HepG2 (cell line): ENCODE results near the gene GIPC1. TPM values are rescaled to one million over a fixed set of nuclear protein-coding genes. Genes with fewer than 3 reads are reported as not detected.

ENCODE experiments used
- ATAC-seq: fragments of 200-7000 bp; cut with Tn5 transposase; 3 replicates; pipeline ENCODE4 v1.9.1; 2020; ENCODE audit warnings: mild to moderate bottlenecking, moderate library complexity
- BruUV-seq: library from RNA; stranded (reverse); fragments of 400-500 nt; replicated peaks from 2 replicates; lab custom pipeline; 2021; lab: Mats Ljungman, UMichigan
- CTCF ChIA-PET: fragments of 300-600 bp; formaldehyde crosslinking; extraction: SDS; loops from one replicate; lab custom pipeline; 2021; ENCODE audit warnings: low total read pairs, inconsistent platforms, low intra/inter-chr PET ratio; lab: Yijun Ruan, JAX
- POLR2A ChIA-PET: fragments of 350-600 bp; sonication (Branson Sonifier 250); formaldehyde crosslinking; loops from one replicate; lab custom pipeline; 2020; ENCODE audit warnings: antibody characterized with exemption, inconsistent platforms; lab: Yijun Ruan, JAX
- DNase-seq: peaks from one replicate; pipeline ENCODE4 v3.0.0-alpha.2; 2015; ENCODE audit warnings: low spot score
- FAIRE-seq: peaks from 3 replicates; lab custom pipeline; 2011; peaks lifted over from hg19 to GRCh38; lab: Jason Lieb, UNC
- H2AFZ ChIP-seq: one replicate; pipeline ENCODE4 v1.6.1; 2011; ENCODE audit warnings: low read length, inconsistent platforms
- H3K27ac ChIP-seq: fragments of 300-600 bp; 3 replicates; pipeline ENCODE4 v1.8.0; 2011; ENCODE audit warnings: mixed run types, mild to moderate bottlenecking, mixed read lengths, low read length, inconsistent platforms; ENCODE audit not compliant: insufficient read depth; ENCODE audit errors: extremely low read length
- H3K27me3 ChIP-seq, 2 experiments: fragments of 200-600 bp in 1 of 2; 2 replicates in 1 of 2; 3 replicates in 1 of 2; pipeline versions ENCODE4 v1.6.0 to v1.8.0; 2011; ENCODE audit warnings: low read length in 2 of 2, mild to moderate bottlenecking in 2 of 2, moderate library complexity in 2 of 2, inconsistent platforms in 1 of 2; ENCODE audit not compliant: insufficient read depth in 2 of 2, control insufficient read depth in 1 of 2
- H3K36me3 ChIP-seq, 2 experiments: fragments of 200-600 bp in 1 of 2; replicated peaks in 1 of 2; 2 replicates in 1 of 2; 3 replicates in 1 of 2; pipeline versions ENCODE4 v1.5.1 to v1.8.0; 2011; ENCODE audit warnings: low read length in 2 of 2, inconsistent platforms in 1 of 2; ENCODE audit not compliant: insufficient read depth in 2 of 2, control insufficient read depth in 1 of 2
- H3K4me1 ChIP-seq: 2 replicates; pipeline ENCODE4 v1.5.1; 2012; ENCODE audit warnings: low read length, inconsistent platforms; ENCODE audit not compliant: insufficient read depth
- H3K4me2 ChIP-seq: 2 replicates; pipeline ENCODE4 v1.6.0; 2011; ENCODE audit warnings: low read depth, low read length, inconsistent platforms
- H3K4me3 ChIP-seq, 3 experiments: fragments of 200-600 bp in 1 of 3; sonication (generic), shearing (Covaris generic) in 1 of 3; replicated peaks in 1 of 3; 2 replicates each; pipeline ENCODE4 v1.5.1; 2011 to 2016; ENCODE audit warnings: low read length in 3 of 3, inconsistent platforms in 2 of 3, low read depth in 2 of 3, mild to moderate bottlenecking in 2 of 3, control low read depth in 1 of 3, mixed read lengths in 1 of 3; ENCODE audit not compliant: insufficient read depth in 1 of 3
- H3K79me2 ChIP-seq: one replicate; pipeline ENCODE4 v1.6.1; 2011; ENCODE audit warnings: low read length, inconsistent platforms; ENCODE audit not compliant: insufficient read depth
- H3K9ac ChIP-seq: 2 replicates; pipeline ENCODE4 v1.6.0; 2011; ENCODE audit warnings: mild to moderate bottlenecking, low read depth, low read length, inconsistent platforms; ENCODE audit not compliant: insufficient read depth
- H3K9me3 ChIP-seq: 2 replicates; pipeline ENCODE4 v1.5.1; 2012; ENCODE audit warnings: mild to moderate bottlenecking, low read length
- H4K20me1 ChIP-seq: 2 replicates; pipeline ENCODE4 v1.6.0; 2011; ENCODE audit warnings: inconsistent platforms, mild to moderate bottlenecking, low read length, moderate library complexity; ENCODE audit not compliant: insufficient read depth
- ESRRA ChIP-seq: sonication (generic); formaldehyde crosslinking; IDR thresholded peaks from 2 replicates; pipeline ENCODE4 v1.5.1; 2020; ENCODE audit warnings: mild to moderate bottlenecking, low read depth, missing genetic modification reagents
- NBN ChIP-seq: fragments of 450-650 bp; conservative IDR thresholded peaks from 2 replicates; pipeline ENCODE4 v1.6.1; 2017
- NR2F1 ChIP-seq, 2 experiments: fragments of 450-650 bp in 1 of 2; formaldehyde crosslinking in 1 of 2; IDR thresholded peaks; 2 replicates each; pipeline versions ENCODE4 v1.5.0 to v1.6.1; 2016 to 2020; ENCODE audit warnings: mild to moderate bottlenecking in 1 of 2, missing compliant biosample characterization in 1 of 2, missing genetic modification reagents in 1 of 2, moderate library complexity in 1 of 2
- REL ChIP-seq: sonication (generic); formaldehyde crosslinking; conservative IDR thresholded peaks from 2 replicates; pipeline ENCODE4 v1.8.0; 2022; ENCODE audit warnings: mild to moderate bottlenecking, missing genetic modification reagents, moderate library complexity
- STAT5B ChIP-seq: sonication (generic); formaldehyde crosslinking; IDR thresholded peaks from 2 replicates; pipeline ENCODE4 v1.4.0; 2020; ENCODE audit warnings: missing genetic modification reagents
- TERF1 ChIP-seq: sonication (generic); formaldehyde crosslinking; IDR thresholded peaks from 2 replicates; pipeline ENCODE4 v1.8.0; 2022; ENCODE audit warnings: mild to moderate bottlenecking, missing genetic modification reagents, moderate library complexity
- ZNF124 ChIP-seq: sonication (generic); formaldehyde crosslinking; IDR thresholded peaks from 2 replicates; pipeline ENCODE4 v1.4.0; 2020; ENCODE audit warnings: missing genetic modification reagents
- ZNF382 ChIP-seq: sonication (generic); formaldehyde crosslinking; IDR thresholded peaks from 2 replicates; pipeline ENCODE4 v1.5.0; 2020; ENCODE audit warnings: missing genetic modification reagents, mild to moderate bottlenecking, borderline replicate concordance
- WGBS: methylation state at CpG from one replicate; pipeline ENCODE4 v1.1.6; 2017; ENCODE audit warnings: low lambda C conversion rate; 5-methylcytosine and 5-hydroxymethylcytosine counted together
- in situ Hi-C: cut with HindIII; loops from 2 replicates; pipeline ENCODE4 v1.10.0; 2017; ENCODE audit warnings: low pct_unique_long_range_greater_than_20kb; ENCODE audit not compliant: extremely low pct_ligation_motif_present
- intact Hi-C: fragments of 100-400 bp; cut with micrococcal nuclease; formaldehyde crosslinking; loops from one replicate; pipeline ENCODE4 v1.10.0; 2022; ENCODE audit not compliant: unreplicated experiment
- polyA plus RNA-seq, 8 experiments: library from polyadenylated mRNA; depleted of rRNA in 3 of 8; stranded (reverse) in 7 of 8; unstranded in 1 of 8; fragments of >200 nt; fragmentation: Illumina TruSeq in 4 of 8; extraction: Trizol in 4 of 8; gene quantifications; 2 replicates each; pipeline versions ENCODE4 v1.2.1 to v1.2.3, GENCODE V29; 2011 to 2016; ENCODE audit warnings: low read depth in 4 of 8, missing spikeins in 1 of 8, mixed read lengths in 1 of 8; ENCODE audit not compliant: insufficient read depth in 1 of 8
- total RNA-seq, 5 experiments: library from RNA; depleted of rRNA; stranded (reverse); fragments of >200 nt; fragmentation: Illumina TruSeq; extraction: Trizol; gene quantifications; 2 replicates each; pipeline ENCODE4 v1.2.3, GENCODE V29; 2016; ENCODE audit warnings: low read depth in 1 of 5

GIPC1 gene
- total and polyA plus RNA-seq, 2 of the 13 experiments (the other 11 are each of a cell fraction or from before 2014, with no cell fraction given) = 27.1 to 48.1 TPM

- intact Hi-C loops = no loop called here
These were observed 19.6 kb downstream of the GIPC1 start for GRCh38 chr19:14476327-14476672.

More at GRCh38 chr19:14476327-14476672, 19.6 kb downstream of the GIPC1 start:
- Histone ChIP-seq H3K9ac (no peak overlapping the region), H3K4me3 (no peak overlapping the region), H3K27me3 (no peaks in the 10 kb centered on the region; a peak in 1 of 5 replicates), H3K36me3 (peaks cover 2 to 7% of the 10 kb centered on the region in 2 experiments; a peak in 2 of 5 replicates), H4K20me1 (no peaks in the 10 kb centered on the region), H3K79me2 (no peaks in the 10 kb centered on the region), H2AFZ (no peak overlapping the region), H3K4me1 (peaks cover 20% of the 10 kb centered on the region), H3K9me3 (no peaks in the 10 kb centered on the region), H3K4me2 (no peak overlapping the region), H3K27ac (no peak overlapping the region)
- ATAC-seq (no peak), FAIRE-seq (no peak), DNase-seq (no peak)
- POLR2A ChIA-PET = interaction anchor here (0.5 kb wide), 1 partner anchor 38 kb away, joined by 3 read pairs; no protein-coding TSS in a partner anchor
- WGBS = 80% methylated on average over 6 of the region's 7 CpGs
- in situ Hi-C loops = no loop called here
- CTCF ChIA-PET = no interaction called here
- BruUV-seq = no TSS peak
- no peak for TF ChIP-seq NR2F1 (CRISPR knock-in tag; IDR thresholded peaks at IDR 0.05)
- TF ChIP-seq ZNF124 (CRISPR knock-in tag) = no peak
- TF ChIP-seq REL = no peak
- TF ChIP-seq ZNF382 (CRISPR knock-in tag) = no peak
- no peak for TF ChIP-seq STAT5B (CRISPR knock-in tag)
- no peak for TF ChIP-seq ESRRA (CRISPR knock-in tag)
- TF ChIP-seq TERF1 = no peak
- TF ChIP-seq NBN = no peak
